Activated CD4-positive, alpha-beta T cell treated with anti-CD3 and anti-CD28 coated beads for 4 hours (primary cell): ENCODE data around the gene MDM4.
A peak's percentile ranks its signal among the peaks of the same experiment; 100 is the strongest.
"Not testable (repeated sequence)": the region's sequence is repeated elsewhere in the genome, so short reads cannot be mapped to it uniquely, and the experiment has no call there.

Experiments
- DNase-seq, 2 donors: peaks; one replicate each; pipeline ENCODE4 v3.0.0-alpha.2; 2020

The MDM4 gene

DNA sequence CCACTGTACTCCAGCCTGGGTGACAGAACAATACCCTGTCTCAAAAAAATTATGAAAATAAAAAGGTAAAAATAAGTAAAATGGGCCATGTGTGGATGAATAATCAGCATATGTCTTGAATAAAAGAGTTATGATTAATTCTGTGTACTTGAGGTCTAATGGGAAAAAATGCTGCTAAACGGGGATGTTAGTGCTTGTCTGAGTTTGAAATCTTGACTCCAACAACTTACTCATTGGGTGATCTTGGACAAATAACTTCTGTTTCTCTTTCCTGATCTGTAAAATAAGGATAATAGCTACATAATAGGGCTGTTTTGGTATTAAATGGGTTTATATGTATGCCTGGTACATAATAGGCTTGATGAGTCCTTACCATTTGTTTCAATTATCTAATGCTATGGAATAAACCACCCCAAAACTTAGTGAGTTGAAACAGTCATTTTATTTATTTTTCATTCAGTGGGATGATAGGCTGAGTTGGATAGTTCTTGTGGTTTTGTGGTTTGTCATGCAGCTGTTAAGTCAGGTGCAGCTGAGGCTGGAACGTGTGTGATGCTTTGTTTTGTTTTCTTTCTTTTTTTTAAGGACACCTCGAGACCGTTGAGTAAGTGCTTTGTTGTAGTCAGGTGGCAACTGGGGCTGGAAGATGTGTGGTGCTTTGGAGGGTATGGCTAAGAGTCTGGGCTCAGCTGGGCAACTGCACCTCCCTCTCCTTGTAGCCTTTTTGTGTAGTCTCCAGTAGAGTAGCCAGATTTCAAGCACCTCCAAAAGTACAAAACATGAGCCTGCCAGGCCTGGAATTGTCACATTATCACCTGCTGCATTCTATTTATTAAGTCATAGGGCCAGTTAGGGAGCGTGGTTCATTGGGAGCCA, 4.9 kb downstream of the MDM4 start:
- DNase-seq: peak; percentile 38 to 58

DNA sequence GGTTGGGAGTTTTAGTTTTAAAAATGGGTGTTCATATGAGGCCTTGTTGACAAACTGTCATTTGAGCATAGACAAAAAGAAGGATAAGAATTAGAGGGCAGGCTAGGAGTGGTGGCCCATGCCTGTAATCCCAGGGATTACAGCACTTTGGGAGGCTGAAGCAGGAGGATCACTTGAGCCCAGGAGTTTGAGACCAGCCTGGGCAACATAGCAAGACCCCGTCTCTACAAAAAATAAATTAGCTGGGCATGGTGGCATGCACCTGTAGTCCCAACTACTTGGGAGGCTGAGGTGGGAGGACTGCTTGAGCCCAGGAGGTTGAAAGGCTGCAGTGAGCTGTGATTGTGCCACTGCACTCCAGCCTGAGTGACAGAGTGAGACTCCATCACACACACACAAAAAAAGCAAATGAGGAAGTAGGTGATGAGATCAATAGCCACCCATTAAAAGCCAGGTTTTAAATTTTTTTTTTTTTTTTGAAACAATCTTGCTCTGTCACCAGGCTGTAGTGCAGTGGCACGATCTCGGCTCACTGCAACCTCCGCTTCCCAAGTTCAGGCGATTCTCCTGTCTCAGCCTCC, 5.8 kb downstream of the MDM4 start:
- not testable (repeated sequence) for DNase-seq

DNA sequence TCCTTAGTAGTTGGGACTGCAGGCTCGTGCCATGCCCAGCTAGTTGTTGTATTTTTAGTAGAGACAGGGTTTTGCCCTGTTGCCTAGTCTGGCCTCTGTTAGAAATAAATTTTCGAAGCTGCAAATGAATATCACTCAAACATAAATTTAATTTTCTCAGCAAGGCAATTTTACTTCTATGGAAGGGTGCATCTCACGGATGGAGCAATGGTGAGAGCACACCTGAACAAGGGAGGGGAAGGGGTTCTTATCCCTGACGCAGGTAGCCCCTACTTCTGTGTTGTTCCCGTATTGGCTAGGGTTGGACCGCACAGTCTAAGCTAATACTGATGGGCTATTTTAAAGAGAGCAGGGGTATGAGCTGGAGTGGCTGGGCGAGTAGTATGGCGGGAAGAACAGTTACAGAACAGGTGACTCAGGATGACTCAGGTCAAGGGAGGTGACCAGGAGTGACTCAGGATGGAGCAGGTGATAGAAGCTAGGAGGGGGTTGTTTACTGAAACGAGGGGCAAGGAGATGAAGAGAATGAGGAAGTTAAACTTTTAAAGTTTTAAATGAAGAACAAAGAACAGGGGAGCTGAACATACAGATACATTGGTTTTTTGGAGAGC, 7.5 kb downstream of the MDM4 start:
- no peak for DNase-seq

DNA sequence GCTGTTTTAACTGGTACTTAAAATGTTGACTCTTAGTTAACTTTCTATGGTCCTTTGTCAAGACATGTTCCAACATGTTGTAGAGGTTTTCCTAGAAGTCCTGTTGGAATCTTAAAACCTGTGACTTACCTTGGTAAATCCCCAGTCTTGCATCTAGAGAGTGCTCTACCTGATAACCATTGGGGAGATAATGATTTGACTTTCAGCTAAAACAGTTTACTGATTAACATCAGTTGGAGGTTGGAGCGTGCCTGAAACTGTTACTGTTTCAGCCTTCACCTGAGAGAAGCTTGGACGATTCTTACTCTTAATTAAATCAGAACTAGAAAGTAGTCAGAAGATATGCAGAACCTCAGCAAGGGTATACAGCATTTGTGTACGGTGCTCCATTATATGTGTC, 8.8 kb downstream of the MDM4 start:
- no peak for DNase-seq

DNA sequence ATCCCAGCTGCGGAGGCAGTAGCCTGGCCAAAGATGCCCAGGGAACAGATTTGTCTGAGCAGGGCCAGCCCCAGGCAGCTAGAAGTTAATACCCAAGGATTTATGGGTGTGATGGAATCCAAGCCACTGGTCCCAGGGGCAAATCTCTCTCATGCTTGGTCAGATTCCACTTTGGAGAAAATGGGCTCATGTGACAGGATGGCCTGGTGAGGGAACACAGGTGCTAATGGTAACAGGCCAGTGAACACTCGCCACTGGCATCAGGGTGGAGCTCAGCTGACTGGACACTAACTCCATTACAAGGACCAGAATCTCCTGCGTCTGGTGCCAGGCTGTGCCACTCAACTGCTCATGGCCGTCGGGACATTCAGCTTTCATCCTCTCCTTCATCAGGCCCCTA, 12.0 kb downstream of the MDM4 start:
- no peak for DNase-seq

DNA sequence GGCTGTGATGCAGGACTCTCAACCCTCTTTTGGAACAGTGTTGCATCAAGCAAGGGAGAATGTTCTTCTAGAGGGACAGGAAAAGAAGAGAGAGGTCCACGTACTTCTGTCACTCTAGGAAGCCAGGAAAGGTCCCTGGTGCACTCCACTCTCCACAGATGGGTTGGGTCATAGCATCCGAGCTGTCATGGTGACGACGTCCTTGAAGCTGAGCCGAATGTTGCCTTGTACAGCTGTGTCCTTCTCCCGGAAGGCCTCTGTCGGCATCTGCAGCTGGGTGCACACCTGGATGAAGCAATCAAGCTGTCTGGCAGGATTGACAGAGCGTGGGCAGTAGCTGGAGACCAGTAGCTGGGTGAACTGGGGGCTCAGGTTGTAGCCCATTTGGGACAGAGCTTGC, 12.5 kb downstream of the MDM4 start:
- DNase-seq: no peak

DNA sequence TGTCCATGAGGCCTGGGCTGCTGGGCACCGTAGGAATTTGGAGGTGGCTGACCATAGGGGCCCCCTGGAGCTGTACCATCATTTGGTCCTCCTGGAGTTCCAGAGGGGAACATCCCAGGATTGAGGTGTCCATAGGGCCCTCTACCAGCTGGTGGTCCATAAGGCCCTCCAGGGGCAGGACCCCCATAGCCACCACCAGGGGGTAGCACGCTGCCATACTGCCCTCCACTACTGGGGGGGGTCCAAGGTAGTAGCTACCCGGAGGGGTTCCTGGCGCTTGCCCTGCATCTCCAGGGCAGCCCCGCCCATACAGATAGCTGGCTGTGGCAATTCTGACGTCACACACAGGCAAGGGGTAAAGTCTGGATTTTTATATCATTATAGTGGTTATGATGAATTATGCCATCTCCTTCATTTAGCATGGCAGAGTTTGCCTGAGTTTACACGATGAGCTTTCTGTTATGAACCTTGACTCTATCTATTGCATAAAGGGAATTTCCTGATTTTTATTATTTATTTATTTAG, 13.2 kb downstream of the MDM4 start:
- no peak for DNase-seq

DNA sequence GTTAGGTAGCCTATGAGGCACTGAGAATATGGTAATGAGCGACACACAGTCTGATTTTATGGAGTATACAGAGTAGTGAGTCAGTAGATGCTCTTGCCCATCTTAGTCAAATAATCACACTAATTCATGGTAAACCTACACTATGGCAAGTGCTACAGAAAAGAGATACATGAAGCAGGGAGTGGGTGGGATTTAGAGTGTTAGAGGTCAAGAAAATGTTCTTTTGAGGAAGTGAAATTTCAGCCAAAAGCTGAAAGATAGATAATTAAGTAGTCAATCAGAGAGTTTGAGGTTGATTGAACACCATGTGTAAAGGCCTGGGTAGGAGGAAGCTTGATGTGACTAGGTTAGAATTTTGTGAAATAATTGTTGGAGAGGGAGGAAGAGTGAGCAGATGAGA, 14.7 kb downstream of the MDM4 start:
- DNase-seq: no peak

DNA sequence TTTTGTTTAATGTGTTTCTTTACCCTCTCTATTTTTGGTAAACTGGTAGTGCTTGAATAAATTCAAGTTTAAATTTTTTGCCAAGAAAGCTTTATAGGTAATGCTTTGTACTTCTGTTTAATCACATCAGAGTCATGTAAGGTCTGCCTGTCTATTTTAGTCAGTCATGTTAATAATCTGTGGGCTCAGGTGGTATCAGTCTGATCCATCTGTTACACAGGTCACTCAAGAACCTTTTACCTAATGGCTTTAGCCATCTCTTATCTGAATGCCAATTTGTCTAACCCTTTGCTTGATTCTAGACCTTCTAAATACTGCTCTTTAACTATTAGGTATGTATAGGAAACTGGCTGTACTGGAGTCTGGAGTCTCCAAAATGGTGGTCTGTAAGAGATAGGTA, 16.6 kb downstream of the MDM4 start:
- no peak for DNase-seq

DNA sequence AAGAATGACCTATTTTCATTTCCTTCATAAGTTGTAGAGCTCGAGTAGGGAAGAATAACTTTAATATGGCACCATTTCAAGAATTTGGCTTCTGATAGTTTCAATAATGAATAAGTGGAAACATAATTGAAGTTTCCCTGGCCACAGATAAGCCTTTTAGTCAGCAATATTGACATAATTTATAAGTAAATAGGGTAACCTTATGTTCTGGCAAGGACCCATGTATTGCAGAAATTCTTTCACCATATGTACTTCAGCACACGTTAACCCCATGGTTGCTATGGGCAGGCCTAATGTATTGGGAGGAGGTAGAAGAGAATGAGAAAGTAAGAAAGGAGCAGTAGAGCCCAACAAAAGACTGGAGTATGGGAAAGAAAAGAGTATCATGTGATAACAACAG, 25.4 kb downstream of the MDM4 start:
- DNase-seq: no peak

DNA sequence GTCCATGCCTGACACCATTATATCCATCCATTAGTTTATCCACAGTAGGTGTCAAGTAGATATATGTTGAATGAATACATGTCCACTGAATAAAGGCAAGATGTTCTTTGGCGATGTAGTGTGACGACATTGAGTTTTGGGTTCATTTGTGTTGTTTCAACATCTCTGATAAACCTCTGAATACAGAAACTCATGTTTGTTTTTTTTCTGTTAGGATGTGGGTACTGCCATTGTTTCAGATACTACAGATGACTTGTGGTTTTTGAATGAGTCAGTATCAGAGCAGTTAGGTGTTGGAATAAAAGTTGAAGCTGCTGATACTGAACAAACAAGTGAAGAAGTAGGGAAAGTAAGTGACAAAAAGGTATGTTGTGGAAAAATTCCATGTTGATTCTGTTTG, 28.1 kb downstream of the MDM4 start:
- no peak for DNase-seq

DNA sequence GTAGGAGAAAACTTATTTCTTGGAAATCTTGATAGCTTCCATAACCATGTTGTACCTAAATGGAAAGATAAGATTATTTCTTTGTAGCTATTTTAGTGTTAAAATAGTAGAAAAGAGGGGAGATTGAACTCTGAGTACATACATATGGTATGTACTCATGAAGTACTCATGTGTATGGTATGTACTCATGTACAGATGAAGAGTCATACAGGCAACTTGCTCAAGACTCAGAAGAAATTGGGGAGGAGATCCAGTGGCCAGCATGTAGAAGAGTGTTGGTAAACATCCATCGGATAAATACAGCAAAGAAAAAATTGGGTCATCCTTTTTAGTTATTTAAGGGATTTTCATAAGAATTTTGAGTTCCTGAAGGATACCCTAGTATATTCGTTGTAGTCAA, 29.0 kb downstream of the MDM4 start:
- no peak for DNase-seq

DNA sequence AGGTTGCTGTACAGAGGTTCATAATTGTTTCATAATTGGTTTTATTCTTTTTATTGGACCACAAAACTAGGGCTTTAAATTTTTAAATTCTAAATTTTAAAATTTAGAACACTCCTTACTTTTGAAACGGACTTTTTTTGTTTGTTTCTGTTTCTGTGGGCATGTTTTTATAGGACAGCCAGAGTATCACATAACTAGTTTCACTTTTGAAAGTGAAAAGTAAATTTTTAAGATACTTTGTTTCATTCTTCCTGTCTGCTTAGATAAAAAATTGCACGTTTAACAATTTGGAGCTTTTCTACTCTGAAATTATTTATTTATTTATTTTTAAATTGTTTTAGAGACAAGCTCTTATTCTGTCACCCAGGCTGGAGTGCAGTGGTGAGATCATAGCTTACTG, 29.7 kb downstream of the MDM4 start:
- no peak for DNase-seq

DNA sequence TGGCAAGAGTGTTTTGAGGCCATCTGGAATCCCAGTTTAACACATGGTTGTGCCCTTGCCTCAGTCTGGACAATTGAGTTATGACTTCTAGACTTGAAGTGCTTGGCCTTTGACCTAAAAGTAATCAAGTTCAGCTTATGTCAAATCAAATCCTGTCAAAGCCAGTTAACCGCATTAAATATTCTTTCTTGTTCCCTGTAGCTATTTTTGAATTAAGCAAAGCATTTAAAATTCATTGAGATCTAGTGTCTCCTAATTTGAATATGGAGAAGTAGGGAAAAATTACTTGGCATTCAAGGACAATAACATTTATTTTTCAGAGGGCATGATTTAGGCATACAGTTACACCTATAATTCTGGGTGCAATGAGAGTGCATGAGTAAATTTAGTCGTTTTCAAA, 32.1 kb downstream of the MDM4 start:
- DNase-seq: no peak

DNA sequence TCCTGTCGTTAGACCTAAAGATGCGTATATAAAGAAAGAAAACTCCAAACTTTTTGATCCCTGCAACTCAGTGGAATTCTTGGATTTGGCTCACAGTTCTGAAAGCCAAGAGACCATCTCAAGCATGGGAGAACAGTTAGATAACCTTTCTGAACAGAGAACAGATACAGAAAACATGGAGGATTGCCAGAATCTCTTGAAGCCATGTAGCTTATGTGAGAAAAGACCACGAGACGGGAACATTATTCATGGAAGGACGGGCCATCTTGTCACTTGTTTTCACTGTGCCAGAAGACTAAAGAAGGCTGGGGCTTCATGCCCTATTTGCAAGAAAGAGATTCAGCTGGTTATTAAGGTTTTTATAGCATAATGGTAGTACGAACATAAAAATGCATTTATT, 33.1 kb downstream of the MDM4 start:
- DNase-seq: no peak

DNA sequence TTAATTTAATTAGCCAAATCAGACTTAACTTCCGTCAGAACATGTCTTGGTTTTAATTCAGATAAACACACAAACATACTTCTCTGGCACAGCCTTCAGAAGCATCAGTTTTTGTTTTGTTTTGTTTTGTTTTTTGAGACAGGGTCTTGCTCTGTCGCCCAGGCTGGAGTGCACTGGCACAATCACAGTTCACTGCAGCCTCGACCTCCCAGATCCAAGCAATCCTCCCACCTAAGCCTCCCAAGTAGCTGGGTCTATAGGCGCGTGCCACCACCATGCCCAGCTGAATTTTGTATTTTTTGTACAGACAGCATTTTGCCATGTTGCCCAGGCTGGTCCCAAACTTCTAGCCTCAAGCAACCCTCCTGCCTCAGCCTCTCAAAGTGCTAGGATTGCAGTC, 34.7 kb downstream of the MDM4 start:
- DNase-seq: no peak

DNA sequence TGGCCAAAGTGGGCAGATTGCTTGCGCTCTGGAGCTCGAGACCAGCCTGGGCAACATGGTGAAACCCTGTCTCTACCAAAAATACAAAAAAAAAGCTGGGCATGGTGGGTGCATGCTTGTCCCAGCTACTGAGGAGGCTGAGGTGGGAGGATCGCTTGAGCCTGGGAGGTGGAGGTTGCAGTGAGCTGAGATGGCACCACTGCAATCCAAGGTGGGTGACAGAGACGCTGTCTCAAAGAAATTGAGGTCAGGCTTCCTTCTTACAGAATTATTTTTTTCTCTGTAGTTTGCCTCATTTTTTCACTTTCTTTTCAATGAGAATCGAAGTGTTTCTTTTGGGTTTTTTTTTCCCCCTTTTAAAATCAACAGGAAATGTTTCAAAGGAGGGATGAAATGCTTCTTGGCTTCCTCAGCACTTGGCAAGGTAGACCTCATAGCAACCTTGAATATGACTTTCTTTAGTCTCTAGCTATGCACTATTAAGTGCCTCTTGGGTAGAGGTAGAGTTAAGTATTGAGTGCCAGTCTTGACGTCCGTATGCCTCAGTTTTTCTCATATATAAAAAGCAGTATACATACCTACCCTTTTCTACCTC, 40.3 kb downstream of the MDM4 start:
- DNase-seq: no peak

DNA sequence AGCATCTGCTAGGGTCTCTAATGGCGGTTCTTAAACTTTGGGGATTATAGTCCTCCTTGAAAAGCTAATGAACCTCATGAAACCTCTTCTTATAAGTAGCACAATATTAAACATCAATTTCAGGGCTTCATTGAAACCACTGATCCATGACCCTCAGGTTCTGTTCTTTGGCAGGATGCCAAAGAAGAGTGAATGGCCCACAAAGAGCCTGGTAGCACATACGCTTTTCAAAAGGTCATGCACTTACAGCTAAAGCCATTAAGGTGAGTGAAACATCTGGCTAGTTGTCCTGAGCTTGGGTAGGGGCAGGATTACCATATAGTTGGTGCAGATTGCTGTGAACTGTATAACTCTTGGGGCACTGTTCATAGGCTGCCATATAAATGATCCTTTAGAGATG, 42.3 kb downstream of the MDM4 start:
- DNase-seq: no peak

DNA sequence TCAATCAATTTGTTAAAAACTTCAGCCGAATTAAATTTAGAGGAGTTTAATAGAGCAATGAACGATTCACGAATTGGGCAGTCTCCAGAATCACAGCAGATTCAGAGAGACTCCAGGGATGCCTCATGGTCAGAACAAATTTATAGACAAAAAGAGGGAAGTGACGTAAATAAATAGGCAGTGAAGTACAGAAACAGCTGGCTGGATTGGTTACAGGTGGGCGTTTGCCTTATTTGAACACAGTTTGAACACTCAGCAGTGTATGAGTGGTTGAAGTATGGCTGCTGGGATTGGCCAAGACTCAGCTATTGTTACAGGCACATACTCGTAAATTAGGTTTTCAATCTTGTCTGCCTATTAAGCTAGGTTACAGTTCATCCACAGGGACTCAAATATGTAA, 43.8 kb downstream of the MDM4 start:
- DNase-seq: not testable (repeated sequence)

DNA sequence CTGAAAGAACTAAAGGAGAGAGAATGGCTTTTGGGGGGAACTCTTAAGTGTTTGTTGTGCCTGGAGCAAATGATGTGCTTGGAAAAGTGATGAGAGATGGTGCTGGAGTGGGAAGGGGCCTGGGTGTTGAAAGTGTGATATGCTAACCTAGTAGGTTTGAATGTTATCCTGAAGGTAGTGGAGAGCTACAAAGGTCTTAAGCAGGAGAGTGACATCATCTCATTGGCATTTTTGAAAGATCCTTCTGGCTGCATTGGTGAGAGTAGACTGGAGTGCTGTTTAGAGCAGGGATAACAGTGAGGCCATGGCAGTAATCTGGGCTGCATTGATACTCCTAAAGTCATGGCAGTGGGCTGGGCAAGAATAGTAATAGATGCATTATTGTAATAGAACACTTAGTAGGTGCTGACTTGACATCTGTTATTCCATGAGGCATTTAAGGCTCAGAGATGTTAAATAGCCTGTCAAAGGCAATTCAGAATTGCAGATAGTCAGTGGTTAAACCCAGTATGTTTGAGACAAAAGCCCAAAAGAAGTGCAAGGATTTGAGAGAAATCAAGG, 44.5 kb downstream of the MDM4 start:
- DNase-seq: no peak

DNA sequence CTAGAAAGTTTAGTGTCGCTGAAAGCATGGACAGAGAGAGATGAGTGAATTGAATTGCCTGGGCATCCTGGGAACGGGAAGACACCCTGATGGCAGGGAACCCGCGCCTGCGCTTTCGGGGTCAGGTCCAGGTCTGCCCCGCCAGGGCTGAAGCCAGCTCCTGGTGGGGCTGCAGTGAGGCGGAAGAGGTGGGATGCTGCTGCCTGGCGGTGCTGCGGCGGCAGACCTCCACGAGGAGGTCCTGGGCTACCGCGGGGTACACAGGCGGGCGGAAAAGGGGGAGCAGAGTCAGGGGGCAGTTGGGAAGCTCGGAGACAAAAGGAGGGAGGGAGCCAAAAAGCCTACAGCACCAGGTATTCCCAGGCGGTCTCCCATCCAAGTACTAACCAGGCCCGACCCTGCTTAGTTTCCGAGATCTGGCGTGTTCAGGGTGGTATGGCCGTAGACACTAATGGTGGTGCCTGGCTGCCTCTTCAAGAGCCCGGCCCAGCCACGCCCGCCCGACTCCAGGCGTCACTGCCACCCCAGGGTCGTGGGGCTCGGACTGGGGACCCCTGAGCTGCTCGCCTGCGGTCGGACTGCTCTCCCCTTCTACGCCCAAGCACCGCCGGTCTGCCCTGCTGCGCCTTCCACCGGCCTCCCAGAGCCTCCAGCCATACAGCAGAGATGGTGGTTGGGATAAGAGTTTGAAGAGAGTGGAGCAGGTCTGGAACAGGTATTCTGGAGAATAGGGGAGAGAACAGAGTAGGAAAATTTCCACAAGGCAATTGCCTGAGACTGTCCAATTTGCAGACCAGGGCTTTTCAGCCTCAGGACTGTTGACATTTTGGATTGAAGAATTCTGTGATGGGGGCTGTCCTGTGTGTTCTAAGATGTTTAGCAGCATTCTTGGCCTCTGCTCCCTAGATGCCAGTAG, 46.1 kb downstream of the MDM4 start:
- no peak for DNase-seq

DNA sequence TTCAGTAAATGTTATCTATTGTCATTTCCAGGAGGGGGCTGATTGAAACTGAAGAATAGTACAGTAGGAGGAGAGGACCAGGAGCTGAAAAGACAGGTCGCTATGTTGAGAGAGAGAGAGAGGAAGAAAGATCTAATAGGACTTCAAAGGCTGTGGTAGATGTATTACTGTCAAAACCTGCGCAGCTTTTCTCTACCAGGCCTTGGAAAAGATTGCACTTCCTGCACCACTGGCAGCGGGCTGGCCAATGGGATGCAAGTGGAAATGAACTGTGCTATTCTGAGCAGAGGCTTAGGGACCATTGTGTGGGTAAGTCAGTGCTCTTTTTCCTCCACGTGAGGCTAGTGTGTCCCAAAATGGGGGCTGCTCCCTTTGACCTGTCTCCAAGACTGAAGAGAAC, 47.1 kb downstream of the MDM4 start:
- no peak for DNase-seq
